Left ventricle myocardium inferior (tissue), 1 donor: ENCODE measurements around the gene GPRC5C. TPM values are rescaled to one million over a fixed set of nuclear protein-coding genes. Genes with fewer than 3 reads are reported as not detected.

Experiments used
- DNase-seq: peaks from one replicate; pipeline ENCODE4 v3.0.0-alpha.2; 2020
- H3K27ac ChIP-seq: fragments of 200-600 bp; replicated peaks from 2 replicates; pipeline ENCODE4 v1.8.0; 2021
- H3K27me3 ChIP-seq: fragments of 200-600 bp; 2 replicates; pipeline ENCODE4 v1.8.0; 2021; ENCODE audit warnings: low read depth
- H3K36me3 ChIP-seq: fragments of 200-600 bp; 2 replicates; pipeline ENCODE4 v1.8.0; 2021
- H3K4me1 ChIP-seq: fragments of 200-600 bp; 2 replicates; pipeline ENCODE4 v1.8.0; 2021
- H3K4me3 ChIP-seq: fragments of 200-600 bp; 2 replicates; pipeline ENCODE4 v1.8.0; 2021; ENCODE audit warnings: mild to moderate bottlenecking, moderate library complexity
- H3K9me3 ChIP-seq: fragments of 200-600 bp; replicated peaks from 2 replicates; pipeline ENCODE4 v1.8.0; 2021
- intact Hi-C: fragments of 100-400 bp; cut with micrococcal nuclease; formaldehyde crosslinking; loops from one replicate; pipeline ENCODE4 v1.11.0; 2022
- total RNA-seq: library from RNA; stranded (reverse); fragmentation: NEBNext Ultra II Directional; extraction: Animal tissue kit (Norgen Biotek cat#: 25700); gene quantifications from one replicate; pipeline ENCODE4 v1.2.1, GENCODE V29; 2021
- TF ChIP-seq, protein P1 (sequence below): fragments of 200-600 bp; IDR thresholded peaks from 2 replicates; pipeline ENCODE4 v1.8.0; 2021; ENCODE audit warnings: antibody characterized with exemption, mild to moderate bottlenecking, borderline replicate concordance
- donor health status: DM: no; HTN: yes; CAD: no; lungs with severe emphysema.

GPRC5C gene
- total RNA-seq, 1 donor from 2014 or later = 32.0 TPM

DNA sequence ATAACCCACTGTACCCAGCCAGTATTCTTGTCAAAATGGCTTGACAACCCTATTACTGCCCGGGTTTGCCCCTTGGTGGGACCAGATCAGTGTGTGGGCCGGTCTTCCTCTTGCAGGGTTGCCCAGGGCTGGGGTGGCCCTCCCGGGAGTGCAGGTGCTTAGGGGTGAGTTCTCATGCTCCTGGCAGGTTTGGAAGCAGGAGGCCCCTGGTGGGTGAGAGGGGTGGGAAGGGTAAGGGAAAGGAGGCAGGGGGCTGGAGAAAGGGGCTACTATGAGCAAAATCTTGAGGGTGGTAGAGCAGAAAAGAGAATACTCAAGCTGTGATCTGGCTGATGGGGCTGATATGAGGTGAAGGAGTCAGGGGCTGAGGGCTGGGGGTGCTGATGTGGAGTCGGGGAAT lies 41.0 kb downstream of the GPRC5C start:
- no peaks in the 10 kb centered on the region for H3K4me1 ChIP-seq
- TF ChIP-seq, protein P1, sequence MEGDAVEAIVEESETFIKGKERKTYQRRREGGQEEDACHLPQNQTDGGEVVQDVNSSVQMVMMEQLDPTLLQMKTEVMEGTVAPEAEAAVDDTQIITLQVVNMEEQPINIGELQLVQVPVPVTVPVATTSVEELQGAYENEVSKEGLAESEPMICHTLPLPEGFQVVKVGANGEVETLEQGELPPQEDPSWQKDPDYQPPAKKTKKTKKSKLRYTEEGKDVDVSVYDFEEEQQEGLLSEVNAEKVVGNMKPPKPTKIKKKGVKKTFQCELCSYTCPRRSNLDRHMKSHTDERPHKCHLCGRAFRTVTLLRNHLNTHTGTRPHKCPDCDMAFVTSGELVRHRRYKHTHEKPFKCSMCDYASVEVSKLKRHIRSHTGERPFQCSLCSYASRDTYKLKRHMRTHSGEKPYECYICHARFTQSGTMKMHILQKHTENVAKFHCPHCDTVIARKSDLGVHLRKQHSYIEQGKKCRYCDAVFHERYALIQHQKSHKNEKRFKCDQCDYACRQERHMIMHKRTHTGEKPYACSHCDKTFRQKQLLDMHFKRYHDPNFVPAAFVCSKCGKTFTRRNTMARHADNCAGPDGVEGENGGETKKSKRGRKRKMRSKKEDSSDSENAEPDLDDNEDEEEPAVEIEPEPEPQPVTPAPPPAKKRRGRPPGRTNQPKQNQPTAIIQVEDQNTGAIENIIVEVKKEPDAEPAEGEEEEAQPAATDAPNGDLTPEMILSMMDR = no peak
- no peaks in the 10 kb centered on the region for H3K36me3 ChIP-seq
- no peak for DNase-seq
- no peak overlapping the region for H3K27ac ChIP-seq
- intact Hi-C loops = no loop called here
- no peak overlapping the region for H3K4me3 ChIP-seq
- peaks cover 90% of the 10 kb centered on the region for H3K27me3 ChIP-seq
- peaks cover 14% of the 10 kb centered on the region for H3K9me3 ChIP-seq

DNA sequence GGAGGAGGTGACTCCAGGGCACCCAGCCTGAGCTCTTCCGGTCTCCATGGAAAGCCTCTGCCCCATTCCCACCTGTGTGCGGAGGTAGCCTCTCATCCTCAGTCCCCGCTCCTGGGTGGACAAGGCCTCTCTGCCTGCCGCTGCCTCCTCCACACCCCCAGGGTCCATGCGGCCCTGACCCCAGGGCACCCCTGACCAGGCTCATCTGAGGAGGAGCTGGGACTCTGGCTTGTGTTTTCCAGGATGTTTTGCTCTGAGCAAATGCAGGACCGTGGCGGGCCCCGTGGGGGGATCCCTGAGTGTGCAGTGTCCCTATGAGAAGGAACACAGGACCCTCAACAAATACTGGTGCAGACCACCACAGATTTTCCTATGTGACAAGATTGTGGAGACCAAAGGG lies 41.4 kb downstream of the GPRC5C start:
- H3K36me3 ChIP-seq = no peaks in the 10 kb centered on the region

DNA sequence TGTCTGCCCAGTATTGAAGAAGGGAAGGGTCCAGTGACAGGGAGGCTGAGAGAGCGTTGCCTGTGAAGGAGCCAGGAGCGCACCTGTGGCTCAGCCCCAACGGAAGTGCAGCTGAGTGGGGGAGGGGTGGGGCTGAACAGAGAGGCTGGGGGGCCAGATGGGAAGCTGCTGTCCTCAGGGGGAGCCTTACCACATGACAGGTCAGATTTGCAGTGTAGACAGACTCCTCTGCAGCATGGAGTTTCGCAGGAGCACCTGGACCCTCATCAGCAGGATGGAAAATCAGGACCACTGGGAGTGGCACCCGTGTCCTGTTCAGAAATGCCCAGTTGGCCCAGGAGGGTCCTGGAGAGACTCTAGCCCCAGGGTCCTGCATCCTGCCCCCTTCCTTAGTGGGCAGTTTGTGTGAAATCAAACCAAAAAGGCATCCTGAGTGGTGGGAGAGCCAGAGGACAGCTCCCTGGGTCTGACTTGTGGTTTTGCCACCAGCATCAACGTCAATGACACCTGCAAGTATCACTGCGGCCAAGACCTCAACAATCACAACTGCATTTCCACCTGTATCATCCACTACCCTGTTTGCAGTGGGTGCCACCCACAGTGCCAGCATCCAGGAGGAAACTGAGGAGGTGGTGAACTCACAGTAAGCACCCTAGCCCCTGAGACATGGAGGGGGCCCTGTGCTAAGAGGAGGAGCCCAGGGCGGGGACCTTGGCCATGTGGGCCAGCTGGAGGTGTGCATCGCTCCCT lies 42.3 kb downstream of the GPRC5C start:
- Histone ChIP-seq H3K27ac (no peak overlapping the region), H3K4me1 (no peaks in the 10 kb centered on the region), H3K4me3 (no peak overlapping the region), H3K27me3 (peaks cover 90% of the 10 kb centered on the region), H3K36me3 (no peaks in the 10 kb centered on the region), H3K9me3 (peaks cover 14% of the 10 kb centered on the region)
- no peak for DNase-seq
- TF ChIP-seq, protein P1 = no peak
- intact Hi-C loops = no loop called here

More for the DNA sequence above, 41.4 kb downstream of the GPRC5C start:
- H3K9me3 ChIP-seq = peaks cover 14% of the 10 kb centered on the region
- TF ChIP-seq, protein P1 = no peak
- H3K27ac ChIP-seq = no peak overlapping the region
- no peak for DNase-seq
- H3K4me3 ChIP-seq = no peak overlapping the region
- intact Hi-C loops = no loop called here
- H3K27me3 ChIP-seq = peaks cover 90% of the 10 kb centered on the region
- no peaks in the 10 kb centered on the region for H3K4me1 ChIP-seq

DNA sequence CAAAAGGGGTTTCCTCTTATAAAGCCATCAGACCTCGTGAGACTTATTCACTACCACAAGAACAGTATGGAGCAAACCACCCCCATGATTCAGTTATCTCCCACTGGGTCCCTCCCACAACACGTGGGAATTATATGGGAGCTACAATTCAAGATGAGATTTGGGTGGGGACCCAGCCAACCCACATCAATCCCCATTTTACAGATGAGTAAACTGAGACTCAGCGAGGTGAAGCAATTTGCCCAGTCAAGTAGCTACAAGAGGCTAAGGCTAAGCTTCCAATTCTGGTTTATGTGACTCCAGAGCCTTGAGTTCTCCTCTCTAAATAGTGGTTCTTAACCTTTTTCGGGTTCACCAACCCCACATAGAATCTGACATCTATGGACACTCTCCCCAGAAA lies 43.3 kb downstream of the GPRC5C start:
- H3K27ac ChIP-seq = no peak overlapping the region
- no peaks in the 10 kb centered on the region for H3K36me3 ChIP-seq
- peaks cover 90% of the 10 kb centered on the region for H3K27me3 ChIP-seq
- no peak overlapping the region for H3K4me3 ChIP-seq
- TF ChIP-seq, protein P1 = no peak
- H3K4me1 ChIP-seq = no peaks in the 10 kb centered on the region
- no peak for DNase-seq
- intact Hi-C loops = no loop called here
- H3K9me3 ChIP-seq = peaks cover 14% of the 10 kb centered on the region

DNA sequence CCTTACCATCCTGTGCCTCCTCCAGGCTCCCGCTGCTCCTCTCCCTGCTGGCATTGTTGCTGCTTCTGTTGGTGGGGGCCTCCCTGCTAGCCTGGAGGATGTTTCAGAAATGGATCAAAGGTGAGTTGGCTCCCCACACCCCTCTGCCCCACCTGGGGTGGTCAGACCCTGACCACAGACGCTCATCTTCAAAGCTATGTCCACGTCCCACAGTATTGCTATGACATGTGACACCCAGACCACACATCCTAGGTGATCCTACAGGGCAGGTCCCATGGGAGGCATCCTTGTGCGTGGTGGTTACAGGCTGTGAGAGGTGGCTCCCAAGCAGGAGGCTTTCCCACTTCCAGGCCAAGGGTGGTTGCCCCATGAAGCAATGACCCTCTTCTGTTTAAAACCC lies 45.5 kb downstream of the GPRC5C start:
- TF ChIP-seq, protein P1 = no peak
- DNase-seq = no peak
- intact Hi-C loops = no loop called here
- no peak overlapping the region for H3K4me3 ChIP-seq
- peaks cover 90% of the 10 kb centered on the region for H3K27me3 ChIP-seq
- peaks cover 14% of the 10 kb centered on the region for H3K9me3 ChIP-seq
- H3K4me1 ChIP-seq = no peaks in the 10 kb centered on the region
- H3K27ac ChIP-seq = no peak overlapping the region
- H3K36me3 ChIP-seq = no peaks in the 10 kb centered on the region
